ENCODE measurements around the gene MMP14. TPM values are rescaled to one million over a fixed set of nuclear protein-coding genes. Genes with fewer than 3 reads are reported as not detected.

MMP14 gene
- total and polyA plus RNA-seq, 9 of the 15 experiments (the other 6 are each of a cell fraction or from before 2014, with no cell fraction given) = 0.36 to 5.8 (median 1.3) TPM; not detected in 2

DNA sequence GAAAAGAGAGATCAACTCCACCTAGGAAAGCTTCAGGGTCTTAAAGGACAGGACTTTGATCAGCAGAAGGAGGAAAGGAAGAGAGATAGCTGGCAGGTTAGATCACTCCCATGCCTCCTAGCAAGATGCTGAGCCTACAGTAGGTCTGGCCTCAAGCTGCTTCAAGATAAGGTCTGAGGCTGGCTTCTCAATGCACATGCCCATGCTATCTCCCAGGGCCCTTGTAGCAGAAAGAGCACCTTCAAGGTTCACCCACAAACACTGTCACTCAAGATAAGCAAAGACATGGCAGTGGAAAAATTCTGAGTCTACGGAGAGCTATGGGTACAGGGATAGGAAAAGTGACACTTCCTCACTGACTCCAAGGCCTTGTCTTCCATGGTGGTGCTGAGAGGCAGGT is 61.0 kb downstream of the MMP14 start (continued):
- TF ChIP-seq, protein P1, sequence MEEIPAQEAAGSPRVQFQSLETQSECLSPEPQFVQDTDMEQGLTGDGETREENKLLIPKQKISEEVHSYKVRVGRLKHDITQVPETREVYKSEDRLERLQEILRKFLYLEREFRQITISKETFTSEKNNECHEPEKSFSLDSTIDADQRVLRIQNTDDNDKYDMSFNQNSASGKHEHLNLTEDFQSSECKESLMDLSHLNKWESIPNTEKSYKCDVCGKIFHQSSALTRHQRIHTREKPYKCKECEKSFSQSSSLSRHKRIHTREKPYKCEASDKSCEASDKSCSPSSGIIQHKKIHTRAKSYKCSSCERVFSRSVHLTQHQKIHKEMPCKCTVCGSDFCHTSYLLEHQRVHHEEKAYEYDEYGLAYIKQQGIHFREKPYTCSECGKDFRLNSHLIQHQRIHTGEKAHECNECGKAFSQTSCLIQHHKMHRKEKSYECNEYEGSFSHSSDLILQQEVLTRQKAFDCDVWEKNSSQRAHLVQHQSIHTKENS (CRISPR knock-in tag; IDR thresholded peaks at IDR 0.05) = no peak
- TF ChIP-seq, protein P2, sequence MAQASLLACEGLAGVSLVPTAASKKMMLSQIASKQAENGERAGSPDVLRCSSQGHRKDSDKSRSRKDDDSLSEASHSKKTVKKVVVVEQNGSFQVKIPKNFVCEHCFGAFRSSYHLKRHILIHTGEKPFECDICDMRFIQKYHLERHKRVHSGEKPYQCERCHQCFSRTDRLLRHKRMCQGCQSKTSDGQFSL (CRISPR knock-in tag; IDR thresholded peaks at IDR 0.05) = no peak
- TF ChIP-seq, protein P2 (tag; IDR thresholded peaks at IDR 0.05) = no peak
- TF ChIP-seq HCFC1 (IDR thresholded peaks at IDR 0.05; ENCODE audit: low read depth, low read length) = no peak
- TF ChIP-seq LARP7 (IDR thresholded peaks at IDR 0.05) = no peak
- no peak for TF ChIP-seq HLTF (IDR thresholded peaks at IDR 0.05)
- no peak for TF ChIP-seq ZC3H4 (CRISPR knock-in tag; IDR thresholded peaks at IDR 0.05; ENCODE audit: borderline replicate concordance)
- TF ChIP-seq MEF2D (tag; conservative IDR thresholded peaks at IDR 0.05; ENCODE audit: low read depth) = no peak
- TF ChIP-seq KHSRP (IDR thresholded peaks at IDR 0.05) = no peak; the same call in 1 of the 2 replicates
- TF ChIP-seq CHCHD3 (CRISPR knock-in tag; IDR thresholded peaks at IDR 0.05) = no peak
- TF ChIP-seq EP300 (IDR thresholded peaks at IDR 0.05; ENCODE audit: low read length) = peak; percentile 80; the same call in 1 of the 2 replicates
- TF ChIP-seq ARID3B (CRISPR knock-in tag; IDR thresholded peaks at IDR 0.05; ENCODE audit: borderline replicate concordance) = no peak
- peak; percentile 45; the same call in 1 of the 2 replicates for TF ChIP-seq SPI1 (IDR thresholded peaks at IDR 0.05; ENCODE audit: borderline replicate concordance, low read depth, low read length)
- no peak for TF ChIP-seq ZBTB8A (IDR thresholded peaks at IDR 0.05; ENCODE audit: partially characterized antibody)
- no peak for TF ChIP-seq MXD1 (CRISPR knock-in tag; IDR thresholded peaks at IDR 0.05; ENCODE audit: borderline replicate concordance, poor library complexity, severe bottlenecking)
- peak; percentile 88 for TF ChIP-seq SMARCA4 (IDR thresholded peaks at IDR 0.05)
- no peak for TF ChIP-seq REST (IDR thresholded peaks at IDR 0.05; ENCODE audit: borderline replicate concordance)
- no peak for TF ChIP-seq REST (CRISPR knock-in tag; IDR thresholded peaks at IDR 0.05; ENCODE audit: low read depth)
- peak; percentile 94 for TF ChIP-seq TCF3 (CRISPR knock-in tag; IDR thresholded peaks at IDR 0.05)

All from K562 (cell line).